MM.1S (cell line): ENCODE results near the gene SH3GL2.

Experiments used
- CTCF ChIP-seq: fragments of 300-600 bp; sonication (generic); IDR thresholded peaks from 2 replicates; pipeline ENCODE4 v1.5.1; 2016; ENCODE audit warnings: antibody characterized with exemption, low read length, mixed read lengths
- EZH2 ChIP-seq: fragments of 300-600 bp; sonication (generic); optimal IDR thresholded peaks from 2 replicates; pipeline ENCODE3; 2017; ENCODE audit warnings: low read depth, mild to moderate bottlenecking, antibody characterized with exemption, low read length, mixed read lengths
- EZH2phosphoT487 ChIP-seq: fragments of 300-600 bp; sonication (generic); IDR thresholded peaks from 2 replicates; pipeline ENCODE4 v1.6.1; 2018; ENCODE audit warnings: antibody characterized with exemption, low read length

- TF ChIP-seq CTCF = no peak
- TF ChIP-seq EZH2phosphoT487 = no peak
- TF ChIP-seq EZH2 = no peak
These were observed 143.1 kb downstream of the SH3GL2 start for GRCh38 chr9:17721954-17722353.
